Right hindlimb (tissue), 1 donor: Measurements from ENCODE around the gene NUP43.
A peak's percentile ranks its signal among the peaks of the same experiment; 100 is the strongest.
"Not testable (repeated sequence)": the region's sequence is repeated elsewhere in the genome, so short reads cannot be mapped to it uniquely, and the experiment has no call there.

Experiments used
- DNase-seq: peaks from one replicate; pipeline ENCODE4 v3.0.0-alpha.2; 2018

NUP43 gene

DNA sequence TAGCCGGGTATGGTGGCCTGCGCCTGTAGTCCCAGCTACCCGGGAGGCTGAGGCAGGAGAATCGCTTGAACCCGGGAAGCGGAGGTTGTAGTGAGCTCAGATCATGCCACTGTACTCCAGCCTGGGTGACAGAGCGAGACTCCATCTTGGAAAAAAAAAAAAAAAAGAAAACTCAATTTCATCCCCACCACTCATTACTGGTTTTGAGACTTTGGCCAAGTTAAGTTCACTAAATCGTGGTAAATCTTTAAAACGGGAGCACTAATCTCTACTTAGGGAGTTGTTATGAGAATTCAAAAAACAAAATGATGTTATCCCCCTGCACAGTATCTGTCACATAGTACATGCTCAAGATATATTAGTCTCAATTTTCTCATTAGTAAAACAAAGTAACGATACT is 1.1 kb downstream of the NUP43 start:
- not testable (repeated sequence) for DNase-seq

DNA sequence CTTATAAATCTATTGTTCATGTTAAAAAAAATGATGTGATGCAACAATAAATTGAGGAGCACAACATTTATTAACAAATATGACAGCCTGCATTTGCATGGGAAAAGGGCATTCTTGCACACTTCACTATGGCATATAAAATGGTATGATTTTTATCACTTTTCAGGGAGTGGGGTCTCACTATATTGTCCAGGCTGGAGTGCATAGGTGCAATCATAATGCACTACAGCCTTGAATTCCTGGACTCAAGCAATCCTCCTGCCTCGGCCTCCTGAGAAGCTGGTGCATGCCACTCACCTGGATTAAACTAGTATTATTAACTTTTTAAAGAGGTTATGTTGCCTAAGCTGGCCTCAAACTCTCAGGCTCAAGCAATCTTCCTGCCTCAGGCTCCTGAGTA is 11.4 kb downstream of the NUP43 start:
- DNase-seq: no peak

DNA sequence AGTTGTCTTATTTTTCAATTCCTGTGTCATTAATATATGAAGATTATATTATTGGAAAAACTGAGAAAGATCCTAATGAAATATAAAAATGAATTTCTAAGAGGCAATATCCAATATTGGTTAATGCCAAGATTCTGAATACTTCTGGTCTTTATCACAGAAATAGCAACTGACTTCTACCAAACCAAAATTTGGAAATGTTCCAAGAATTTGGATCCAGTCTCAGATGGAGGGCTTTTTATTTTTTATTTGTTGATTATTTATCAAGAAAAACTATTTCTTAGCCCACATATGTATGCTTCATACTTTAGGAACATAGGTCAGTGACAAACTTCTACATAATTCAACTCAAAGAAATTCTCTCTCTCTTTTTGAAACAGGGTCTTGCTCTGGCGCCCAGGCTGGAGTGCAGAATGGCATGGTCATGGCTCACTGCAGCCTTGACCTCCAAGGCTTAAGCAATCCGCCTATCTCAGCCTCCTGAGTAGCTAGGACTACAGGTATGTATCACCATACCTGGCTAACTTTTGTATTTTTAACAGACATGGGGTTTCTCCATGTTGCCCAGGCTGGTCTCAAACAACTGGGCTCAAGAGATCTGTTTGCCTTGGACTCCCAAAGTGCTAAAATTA is 13.1 kb downstream of the NUP43 start:
- no peak for DNase-seq

DNA sequence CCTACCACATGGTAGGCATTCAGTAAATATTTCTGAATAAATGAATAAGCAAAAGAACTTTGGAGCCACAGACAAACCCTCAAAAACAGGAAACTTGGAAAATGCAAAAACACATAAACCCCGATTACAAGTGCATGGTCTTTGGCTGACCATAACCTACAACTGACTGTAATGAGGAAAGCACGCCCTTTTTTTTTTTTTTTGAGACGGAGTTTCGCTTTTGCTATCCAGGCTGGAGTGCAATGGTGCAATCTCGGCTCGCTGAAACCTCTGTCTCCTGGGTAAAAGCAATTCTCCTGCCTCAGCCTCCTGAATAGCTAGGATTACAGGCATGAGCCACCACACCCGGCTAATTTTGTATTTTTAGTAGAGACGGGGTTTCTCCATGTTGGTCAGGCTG is 16.5 kb downstream of the NUP43 start:
- no peak for DNase-seq

DNA sequence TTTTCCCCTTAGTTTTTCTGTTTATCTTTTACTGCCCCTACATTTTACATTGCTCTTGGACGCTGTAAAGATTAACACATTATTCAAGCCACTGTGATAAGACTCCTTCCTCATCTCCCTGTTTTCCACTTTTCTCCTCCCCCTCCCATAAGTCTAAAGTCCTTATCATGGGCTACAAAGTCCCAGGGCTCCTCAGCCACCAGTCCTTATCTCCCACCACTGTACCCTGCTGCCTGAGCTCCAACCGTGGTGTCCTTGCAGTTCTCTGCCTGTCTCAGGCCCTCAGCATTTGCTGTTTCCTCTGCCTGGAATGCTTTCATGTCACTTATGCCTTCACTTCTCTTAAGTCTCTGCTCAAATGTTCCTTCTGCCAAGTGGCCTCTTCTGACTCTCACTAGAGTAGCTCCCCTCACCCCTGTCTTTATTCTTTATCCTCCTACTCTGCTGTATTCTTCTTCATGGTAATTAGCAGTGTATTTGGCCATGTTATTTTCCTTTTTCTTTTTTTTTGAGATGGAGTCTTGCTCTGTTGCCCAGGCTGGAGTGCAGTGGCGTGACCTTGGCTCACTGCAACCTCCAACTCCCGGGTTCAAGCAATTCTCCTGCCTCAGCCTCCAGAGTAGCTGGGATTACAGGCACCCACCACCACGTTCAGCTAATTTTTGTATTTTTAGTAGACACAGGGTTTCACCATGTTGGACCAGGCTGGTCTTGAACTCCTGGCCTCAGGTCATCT is 17.7 kb downstream of the NUP43 start:
- DNase-seq: no peak

DNA sequence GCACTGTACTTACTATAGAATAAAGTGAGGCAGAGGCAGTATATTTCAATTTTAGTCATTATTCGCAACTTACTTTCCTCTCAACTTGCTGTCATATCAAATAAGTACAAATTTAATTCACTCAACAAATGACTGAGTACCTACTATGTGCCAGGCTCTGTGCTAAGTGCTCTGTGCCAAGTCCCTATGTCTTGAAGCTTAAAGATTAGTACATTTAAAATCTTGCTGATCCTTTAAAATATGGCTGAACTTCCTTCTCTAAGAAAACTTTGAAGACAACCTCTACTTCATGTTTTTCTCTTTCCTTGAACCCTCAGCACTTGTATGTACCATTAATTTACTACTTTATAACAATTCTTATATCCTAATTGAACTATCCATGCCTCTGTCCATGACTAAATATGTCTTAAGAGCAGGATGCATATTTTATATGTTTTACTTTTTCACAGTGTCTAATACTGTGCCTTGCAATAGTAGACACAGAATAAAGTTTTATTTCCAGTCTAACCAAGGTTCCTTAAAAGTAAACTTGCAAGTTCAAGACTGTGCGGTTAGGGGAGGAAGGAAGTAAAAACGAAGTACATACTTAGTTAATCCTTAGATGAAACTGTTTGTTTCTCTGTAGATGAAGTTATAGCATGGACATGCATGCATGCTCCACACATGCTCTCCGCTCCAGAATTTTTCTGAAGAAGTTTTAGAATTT is 18.4 kb downstream of the NUP43 start:
- no peak for DNase-seq

DNA sequence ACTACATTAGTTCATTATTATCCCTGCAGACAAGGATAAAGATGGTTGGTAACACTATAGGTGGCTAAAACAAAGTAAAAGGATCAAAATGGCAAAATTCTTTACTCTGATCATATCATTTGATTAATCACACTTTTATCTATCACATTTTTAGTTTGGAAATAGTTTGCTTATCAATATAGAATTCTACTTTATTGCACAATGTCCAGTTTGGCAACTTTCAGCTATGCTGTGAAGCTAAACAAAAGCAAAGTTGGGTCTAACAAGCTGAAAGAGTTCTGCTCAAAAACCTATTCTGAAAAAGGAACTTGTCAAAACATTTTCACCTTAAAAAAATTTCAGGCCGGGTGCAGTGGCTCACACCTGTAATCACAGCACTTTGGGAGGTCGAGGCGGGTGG is 20.5 kb downstream of the NUP43 start:
- DNase-seq: no peak

DNA sequence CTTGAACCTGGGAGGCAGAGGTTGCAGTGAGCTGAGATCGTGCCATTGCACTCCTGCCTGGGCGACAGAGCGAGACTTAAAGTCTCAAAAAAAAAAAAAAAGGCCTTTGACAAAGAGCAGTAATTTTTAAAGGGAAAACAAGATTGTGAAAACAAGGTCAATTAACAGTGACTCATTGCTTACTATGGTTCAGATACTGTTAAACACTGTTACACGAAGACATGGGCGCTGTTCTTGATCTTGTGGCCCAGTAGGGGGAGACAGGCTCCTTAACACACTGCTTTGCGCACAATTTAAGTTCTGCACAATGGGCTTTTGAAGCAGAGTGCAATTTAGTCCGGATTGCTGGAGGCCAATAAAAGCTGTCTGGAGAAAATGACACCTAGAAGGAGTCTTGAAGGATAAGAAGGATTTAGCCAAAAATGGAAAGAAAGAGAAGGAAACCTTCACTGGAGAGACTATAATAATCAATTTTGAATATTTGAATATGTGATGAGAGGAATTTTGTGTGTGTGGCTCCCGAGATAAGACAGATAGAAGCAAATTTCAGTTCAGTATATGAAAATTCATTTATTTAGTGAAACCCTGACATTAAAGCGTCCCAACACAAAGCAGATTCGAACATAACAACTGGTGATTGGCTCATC is 22.4 kb downstream of the NUP43 start:
- DNase-seq: no peak

DNA sequence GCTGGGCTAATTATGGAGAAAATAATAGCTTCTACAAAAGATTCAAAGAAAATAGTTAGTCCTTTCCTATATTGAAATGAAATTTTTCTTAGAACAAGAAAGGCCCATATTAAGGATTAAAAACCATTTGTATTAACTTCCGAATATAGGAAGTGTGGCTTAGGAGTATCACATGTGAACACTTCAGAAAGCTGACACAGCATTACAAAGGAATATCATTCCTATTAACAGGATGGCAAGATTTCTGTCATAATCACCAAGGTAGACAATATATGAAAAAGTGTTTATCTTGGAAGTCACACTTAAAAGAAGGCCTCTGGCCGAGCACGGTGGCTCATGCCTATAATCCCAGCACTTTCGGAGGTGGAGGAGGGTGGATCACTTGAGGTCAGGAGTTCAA is 23.1 kb downstream of the NUP43 start:
- DNase-seq: no peak

DNA sequence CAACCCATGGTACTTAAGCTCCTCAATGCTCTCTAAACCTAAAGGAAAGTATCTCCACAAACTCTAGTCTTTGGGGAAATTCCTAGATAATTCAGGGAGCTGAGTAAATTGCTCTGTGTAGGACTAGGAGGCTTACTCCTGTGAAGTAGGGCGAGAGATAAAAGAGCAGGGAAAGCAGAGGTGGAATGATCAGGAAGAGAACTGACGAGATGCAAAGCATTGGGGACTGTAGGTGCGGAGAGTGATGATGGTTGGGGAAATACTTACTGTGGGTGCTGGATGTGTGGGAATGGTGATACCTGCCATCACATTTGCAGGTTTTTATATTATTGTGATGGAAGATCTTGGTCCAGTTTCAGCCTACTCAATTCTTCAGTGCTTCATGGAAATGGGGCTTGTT is 26.8 kb downstream of the NUP43 start:
- DNase-seq: no peak

DNA sequence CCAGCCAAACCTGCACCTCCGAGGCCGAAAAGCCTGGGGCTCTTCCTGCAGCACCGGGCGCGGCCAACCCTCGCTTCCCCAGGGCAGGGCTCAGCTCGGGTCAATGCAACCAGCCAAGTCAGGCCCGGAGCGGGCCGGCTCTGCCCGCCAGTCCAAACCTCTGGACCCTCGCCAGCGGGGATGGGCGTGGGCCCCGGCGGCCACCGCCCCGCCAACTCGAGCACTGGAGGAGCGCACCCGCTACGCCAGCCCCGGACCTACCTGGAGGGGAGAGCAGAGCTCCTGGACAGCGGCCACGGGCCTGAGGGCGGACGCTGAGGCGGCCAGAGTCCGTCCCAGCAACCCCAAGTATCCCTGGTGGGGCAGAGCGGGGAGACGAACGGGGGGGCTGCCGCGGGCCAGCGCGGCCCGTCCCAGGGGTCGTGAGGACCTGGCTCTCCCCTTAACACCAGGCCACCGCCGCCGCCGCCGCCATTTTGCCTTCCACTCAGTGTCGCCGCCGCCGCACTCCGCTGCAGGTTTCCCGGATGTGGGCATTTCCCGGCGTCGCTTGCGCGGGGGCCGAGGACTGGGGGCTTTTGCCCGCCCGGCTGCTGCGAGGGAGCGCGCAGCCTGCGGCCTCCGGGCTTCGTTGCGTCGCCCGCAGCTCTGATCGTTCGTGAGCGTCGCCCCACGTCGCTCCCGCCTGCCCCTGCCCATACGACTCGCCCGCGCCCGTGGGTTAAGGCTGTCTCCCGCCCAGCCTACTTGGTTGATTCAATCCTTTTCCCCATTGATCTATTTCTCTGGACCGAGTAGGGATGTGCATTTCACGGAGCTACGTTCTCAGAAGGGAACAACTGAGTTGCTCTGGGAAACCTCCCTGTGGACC is 28.5 kb downstream of the NUP43 start, which contains the start of gene LATS1:
Gene LATS1 (minus strand): TSS at position 514 of the 871 bp plus-strand sequence. CDS start 15,975 bp downstream, outside the sequence.
- DNase-seq: peak; percentile 94

DNA sequence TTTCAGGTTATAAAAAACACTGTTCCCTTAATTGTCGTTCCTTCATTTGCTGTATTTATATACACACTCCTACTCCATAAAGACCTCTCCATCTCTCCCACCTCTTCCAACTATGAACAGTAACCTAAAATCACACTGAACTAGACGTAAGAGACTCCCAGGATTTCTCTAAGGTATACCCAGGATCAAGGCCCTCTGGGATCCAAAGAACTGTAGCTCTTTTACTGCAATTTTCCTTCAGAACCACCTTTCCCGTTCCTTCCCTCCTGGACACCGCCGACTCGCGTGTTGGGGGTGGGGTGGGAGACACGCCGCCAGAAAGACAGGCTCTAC is 29.1 kb downstream of the NUP43 start:
- DNase-seq: no peak

DNA sequence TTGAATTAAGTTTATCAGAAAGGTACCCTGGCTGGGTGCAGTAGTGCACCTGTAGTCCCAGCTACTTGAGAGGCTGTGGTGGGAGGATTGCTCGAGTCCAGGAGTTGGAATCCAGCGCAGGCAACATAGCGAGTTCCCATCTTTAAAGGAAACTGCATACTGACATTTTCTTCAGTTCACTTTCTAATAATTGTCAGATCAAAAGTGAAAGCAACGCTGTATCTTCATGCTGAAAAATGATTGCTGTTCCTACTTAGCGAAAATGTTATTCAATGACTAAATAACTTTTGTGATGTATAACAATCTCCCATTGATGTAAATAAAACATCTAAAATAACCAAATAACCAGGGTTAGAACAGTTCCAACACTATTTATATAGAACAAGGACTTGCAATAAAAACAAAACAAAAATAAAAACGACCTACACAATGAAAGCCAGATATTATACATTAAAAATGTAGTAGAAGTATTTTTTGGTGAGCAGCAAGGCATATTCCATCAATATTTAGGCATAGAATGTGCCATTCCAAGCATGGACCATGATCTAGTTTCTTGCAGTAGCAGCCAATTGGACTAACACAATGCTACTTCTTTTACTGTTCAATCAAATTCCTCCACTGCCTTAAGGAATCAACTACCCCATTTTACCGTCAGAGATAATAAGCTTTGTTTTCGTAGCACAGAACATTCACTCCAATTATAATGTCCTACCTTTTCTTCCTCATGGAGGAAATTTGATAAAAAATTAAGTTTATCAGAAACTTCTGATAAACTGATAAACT is 30.0 kb downstream of the NUP43 start:
- no peak for DNase-seq

DNA sequence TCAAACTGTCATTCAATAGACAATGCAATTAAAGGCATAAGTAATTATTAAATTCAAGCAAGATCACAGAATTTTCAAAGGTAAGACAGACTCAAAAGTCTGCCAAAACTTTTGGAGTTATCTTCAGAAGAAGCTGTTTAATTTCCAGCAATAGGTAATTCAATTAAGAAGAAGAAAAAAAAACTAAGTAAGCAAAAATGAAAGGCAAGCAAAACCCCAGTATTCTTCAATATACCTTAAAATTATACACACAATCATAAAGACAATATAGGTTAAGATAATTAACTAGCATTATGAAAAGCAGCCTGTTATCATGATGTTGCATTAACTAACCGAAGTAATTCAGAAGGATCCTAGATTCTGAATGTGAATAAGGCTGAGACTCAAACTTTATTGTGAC is 31.9 kb downstream of the NUP43 start:
- no peak for DNase-seq

DNA sequence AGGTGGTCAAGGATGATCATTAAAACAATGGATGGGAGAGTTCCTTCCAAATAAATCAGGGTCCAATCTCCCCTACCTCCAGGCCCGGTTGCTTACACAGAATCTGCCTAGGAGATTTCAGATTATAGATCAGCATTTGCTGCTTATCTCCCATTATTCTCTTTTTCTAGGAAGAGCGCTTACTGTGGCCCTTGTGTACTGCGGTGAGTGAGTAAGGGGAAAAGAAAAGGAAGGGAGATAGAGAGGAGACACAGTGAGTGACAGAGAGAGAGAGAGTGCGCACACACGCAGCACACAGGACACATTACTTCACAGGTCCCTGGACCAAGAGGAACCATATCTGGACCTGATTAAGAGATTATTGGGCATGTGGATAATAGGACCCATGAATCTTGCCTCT is 34.6 kb downstream of the NUP43 start:
- no peak for DNase-seq

DNA sequence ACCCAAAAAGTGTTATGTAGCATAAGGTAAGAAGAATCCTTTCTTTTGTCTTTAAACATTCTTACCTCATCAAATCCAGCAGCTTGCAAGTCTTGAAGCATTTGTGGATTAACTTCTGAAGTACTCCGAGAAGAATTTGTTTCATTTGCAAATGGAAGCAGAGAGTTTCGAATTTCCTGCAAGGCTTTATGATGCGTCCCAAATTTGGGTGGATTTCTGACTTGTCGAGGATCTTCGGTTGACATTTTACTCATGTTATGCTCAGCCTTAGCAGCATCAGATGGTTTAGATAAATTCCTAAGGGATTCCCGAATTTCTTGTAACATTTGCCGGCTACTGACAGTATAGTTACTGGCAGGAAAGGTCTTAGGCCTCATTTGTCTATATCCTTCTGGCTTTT is 44.6 kb downstream of the NUP43 start:
- no peak for DNase-seq

DNA sequence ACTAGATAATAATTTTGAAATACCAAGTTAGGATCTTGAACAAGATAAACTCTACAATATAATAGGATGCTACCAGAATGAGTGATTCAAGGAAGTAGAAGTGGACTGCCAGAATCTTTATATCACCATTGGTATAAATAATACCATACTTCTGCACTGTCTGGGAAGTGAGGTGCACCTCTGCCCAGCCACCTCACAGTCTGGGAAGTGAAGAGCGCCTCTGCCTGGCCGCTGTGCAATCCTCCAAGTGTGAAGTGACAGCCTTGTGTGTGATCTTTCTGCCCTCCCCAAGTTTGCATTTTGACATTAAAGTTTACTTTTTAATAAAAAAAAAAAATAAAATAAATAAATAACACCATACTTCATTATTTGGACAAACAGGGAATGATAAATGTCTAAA is 47.2 kb downstream of the NUP43 start:
- no peak for DNase-seq

DNA sequence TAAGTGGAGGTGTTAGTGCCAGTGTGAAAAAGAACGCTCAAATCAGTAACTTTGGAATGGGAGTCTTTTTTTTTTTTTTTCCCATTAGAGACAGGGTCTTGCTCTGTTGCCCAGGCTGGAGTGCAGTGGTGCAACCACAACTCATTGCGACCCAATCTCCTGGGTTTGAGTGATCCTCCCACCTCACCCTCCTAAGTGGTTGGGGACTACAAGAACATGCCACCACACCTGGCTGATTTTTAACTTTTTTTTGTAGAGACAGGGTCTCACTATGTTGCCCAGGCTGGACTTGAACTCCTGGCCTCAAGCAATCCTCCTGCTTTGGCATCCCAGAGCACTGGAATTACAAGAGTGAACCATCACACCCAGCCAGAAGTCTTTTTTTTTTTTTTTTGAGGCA is 48.2 kb downstream of the NUP43 start:
- DNase-seq: no peak

DNA sequence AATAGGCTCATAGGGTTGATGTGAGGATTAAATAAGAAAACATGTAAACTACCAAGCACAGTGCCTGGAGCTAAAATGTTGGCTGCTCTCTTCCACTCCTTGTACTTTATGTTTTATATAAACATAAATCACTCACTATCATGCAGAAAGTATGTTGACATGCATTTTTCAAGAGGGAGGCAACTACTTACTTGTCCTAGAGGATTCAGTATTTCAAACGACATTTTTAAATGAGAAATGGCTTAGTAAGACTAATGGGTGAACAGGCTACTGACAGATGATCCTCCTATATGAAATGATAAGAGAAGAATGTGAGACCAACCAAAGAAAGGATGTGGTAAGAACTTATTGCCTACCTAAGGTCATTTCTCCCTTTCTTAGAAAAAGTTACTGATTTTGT is 49.4 kb downstream of the NUP43 start:
- DNase-seq: no peak

DNA sequence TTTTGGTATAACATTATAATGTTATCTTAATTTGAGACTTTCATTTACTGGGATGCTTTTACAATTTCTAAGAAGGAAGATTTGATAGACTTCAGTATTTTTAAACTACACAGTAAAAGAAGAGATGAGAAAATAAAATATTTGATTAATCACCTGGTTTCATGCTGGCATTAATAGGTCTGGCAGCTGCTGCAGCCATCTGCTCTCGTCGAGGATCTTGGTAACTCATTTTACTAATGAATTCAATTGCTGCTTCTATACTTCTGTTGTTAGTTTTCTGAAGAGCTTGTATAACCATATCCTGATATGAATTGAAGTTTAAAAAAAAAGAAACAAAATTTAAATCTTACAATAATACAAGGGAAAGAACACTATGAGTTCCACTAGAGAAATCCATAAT is 51.4 kb downstream of the NUP43 start:
- DNase-seq: no peak

DNA sequence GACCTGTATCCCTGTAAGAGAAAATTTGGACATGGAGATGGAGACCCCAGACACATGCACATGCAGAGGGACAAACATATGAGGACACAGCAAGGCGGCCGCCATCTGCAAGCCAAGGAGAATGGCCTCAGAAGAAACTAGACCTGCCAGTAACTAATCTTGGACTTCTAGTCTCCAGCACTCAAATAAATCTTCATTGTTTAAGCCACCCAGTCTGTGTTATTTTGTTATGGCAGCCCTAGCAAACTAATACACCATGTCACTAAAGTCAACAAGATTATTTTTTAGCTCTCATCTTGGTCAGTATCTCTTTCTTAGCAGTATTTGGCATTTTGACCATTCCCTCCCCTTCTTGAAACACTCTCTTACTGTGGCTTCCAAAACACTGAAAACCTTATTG is 55.1 kb downstream of the NUP43 start:
- DNase-seq: no peak

DNA sequence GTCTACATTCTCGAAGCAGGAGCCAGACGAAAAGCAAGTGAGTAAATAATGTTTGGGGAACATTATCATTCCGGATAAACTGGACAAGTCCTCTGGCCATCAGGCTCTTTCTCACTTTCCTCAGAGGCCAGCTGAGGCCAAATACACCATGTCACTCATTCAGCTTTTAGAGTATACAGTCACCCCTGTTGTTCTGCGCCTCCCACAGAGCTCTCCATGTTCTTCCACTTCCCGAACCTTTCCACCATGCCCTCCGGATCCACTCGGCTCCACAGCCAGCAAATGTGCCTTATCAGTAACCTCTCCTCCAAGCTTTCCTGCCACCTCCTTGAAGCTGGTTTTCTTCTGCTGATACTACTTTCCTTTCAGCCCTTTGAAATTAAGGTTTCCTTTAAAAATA is 60.1 kb downstream of the NUP43 start:
- no peak for DNase-seq
